OCI-LY7 (cell line): Measurements from ENCODE around the gene SEMA3E.

Source experiments
- EZH2phosphoT487 ChIP-seq: fragments of 200-600 bp; sonication (generic); IDR thresholded peaks from 2 replicates; pipeline ENCODE4 v1.6.1; 2018; ENCODE audit warnings: low read depth, borderline replicate concordance, mild to moderate bottlenecking, mixed run types, antibody characterized with exemption, low read length, moderate library complexity, mixed read lengths
- TF ChIP-seq, protein P1 (sequence below): fragments of 200-600 bp; sonication (generic); conservative IDR thresholded peaks from 2 replicates; pipeline ENCODE4 v1.5.1; 2014; ENCODE audit warnings: mild to moderate bottlenecking, antibody characterized with exemption, low read length, moderate library complexity, mixed read lengths

DNA sequence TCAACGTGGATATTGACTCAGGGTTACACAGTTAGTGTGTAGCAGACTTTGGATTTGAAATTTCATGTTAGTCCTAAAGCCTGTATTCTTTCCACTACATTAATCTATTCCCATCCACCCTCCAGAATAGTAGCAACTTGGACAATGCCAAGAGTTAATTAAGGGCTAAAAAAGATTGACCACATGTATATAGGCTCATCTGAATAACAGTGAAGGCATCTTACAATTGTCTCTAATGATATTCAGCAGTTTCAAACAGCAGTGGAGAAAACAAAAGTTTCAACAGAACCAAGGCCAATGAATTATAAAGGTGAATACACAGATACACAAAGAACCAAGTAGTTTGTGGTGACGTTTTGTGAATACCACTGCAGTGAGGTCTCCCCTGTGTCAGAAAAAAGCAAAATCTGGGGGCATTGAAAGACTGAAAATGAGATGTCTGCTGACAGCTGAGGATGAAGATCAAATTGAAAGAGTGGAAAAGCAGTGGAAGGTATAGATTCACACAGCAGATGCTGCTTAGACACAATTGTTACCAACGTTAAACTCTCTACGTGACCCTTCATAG is 202.8 kb downstream of the SEMA3E start:
- TF ChIP-seq, protein P1, sequence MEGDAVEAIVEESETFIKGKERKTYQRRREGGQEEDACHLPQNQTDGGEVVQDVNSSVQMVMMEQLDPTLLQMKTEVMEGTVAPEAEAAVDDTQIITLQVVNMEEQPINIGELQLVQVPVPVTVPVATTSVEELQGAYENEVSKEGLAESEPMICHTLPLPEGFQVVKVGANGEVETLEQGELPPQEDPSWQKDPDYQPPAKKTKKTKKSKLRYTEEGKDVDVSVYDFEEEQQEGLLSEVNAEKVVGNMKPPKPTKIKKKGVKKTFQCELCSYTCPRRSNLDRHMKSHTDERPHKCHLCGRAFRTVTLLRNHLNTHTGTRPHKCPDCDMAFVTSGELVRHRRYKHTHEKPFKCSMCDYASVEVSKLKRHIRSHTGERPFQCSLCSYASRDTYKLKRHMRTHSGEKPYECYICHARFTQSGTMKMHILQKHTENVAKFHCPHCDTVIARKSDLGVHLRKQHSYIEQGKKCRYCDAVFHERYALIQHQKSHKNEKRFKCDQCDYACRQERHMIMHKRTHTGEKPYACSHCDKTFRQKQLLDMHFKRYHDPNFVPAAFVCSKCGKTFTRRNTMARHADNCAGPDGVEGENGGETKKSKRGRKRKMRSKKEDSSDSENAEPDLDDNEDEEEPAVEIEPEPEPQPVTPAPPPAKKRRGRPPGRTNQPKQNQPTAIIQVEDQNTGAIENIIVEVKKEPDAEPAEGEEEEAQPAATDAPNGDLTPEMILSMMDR = no peak
- TF ChIP-seq EZH2phosphoT487 = no peak
